ENCODE results near the gene FYB2. TPM values are rescaled to one million over a fixed set of nuclear protein-coding genes. Genes with fewer than 3 reads are reported as not detected.

Gene FYB2
- total and polyA plus RNA-seq, 12 donors: not detected

DNA sequence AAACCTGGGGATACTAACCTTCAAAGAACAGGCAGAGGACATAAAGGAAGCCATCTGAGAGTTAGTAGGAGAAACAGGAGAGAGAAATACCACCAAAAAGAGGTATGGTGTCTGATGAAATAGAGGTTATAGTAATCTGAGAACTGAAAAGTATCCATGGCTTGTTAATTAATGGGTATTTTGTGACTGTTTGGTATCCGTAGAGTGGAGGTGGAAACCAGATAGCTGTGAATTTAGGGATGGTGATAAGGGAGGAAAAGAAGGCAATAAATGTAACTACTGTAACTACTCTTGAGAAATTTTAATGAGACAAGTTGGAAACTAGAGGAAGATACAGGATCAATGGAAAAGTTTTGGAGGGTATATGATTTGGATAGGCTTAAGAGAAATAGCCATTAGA is 146.6 kb downstream of the FYB2 start:
- intact Hi-C loops (cut with DNase I): no loop called here

GRCh38 chr1:56671542-56671941 is 147.7 kb downstream of the FYB2 start:
- Histone ChIP-seq H3K27me3 (no peaks in the 10 kb centered on the region), H3K4me1 (replicated peaks in 1 of 2) (no peaks in the 10 kb centered on the region), H3K36me3 (replicated peaks in 1 of 2) (no peaks in the 10 kb centered on the region), H3K27ac (no peak overlapping the region), H3K9me3 (replicated peaks in 1 of 3) (no peaks in the 10 kb centered on the region), H3K4me3 (no peak overlapping the region)
- TF ChIP-seq, protein P1, sequence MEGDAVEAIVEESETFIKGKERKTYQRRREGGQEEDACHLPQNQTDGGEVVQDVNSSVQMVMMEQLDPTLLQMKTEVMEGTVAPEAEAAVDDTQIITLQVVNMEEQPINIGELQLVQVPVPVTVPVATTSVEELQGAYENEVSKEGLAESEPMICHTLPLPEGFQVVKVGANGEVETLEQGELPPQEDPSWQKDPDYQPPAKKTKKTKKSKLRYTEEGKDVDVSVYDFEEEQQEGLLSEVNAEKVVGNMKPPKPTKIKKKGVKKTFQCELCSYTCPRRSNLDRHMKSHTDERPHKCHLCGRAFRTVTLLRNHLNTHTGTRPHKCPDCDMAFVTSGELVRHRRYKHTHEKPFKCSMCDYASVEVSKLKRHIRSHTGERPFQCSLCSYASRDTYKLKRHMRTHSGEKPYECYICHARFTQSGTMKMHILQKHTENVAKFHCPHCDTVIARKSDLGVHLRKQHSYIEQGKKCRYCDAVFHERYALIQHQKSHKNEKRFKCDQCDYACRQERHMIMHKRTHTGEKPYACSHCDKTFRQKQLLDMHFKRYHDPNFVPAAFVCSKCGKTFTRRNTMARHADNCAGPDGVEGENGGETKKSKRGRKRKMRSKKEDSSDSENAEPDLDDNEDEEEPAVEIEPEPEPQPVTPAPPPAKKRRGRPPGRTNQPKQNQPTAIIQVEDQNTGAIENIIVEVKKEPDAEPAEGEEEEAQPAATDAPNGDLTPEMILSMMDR (IDR thresholded peaks at IDR 0.05): no peak
- TF ChIP-seq POLR2A (IDR thresholded peaks at IDR 0.05): no peak
- intact Hi-C loops (cut with DNase I): no loop called here
- WGBS, 4 donors: 82 to 94% (median 88%) methylated on average over 2 of the region's 2 CpGs
- no peak for DNase-seq

More for the DNA sequence above, 146.6 kb downstream of the FYB2 start:
- WGBS, 4 donors: 0 to 78% (median 61%) methylated on average over 1 of the region's 1 CpG
- no peaks in the 10 kb centered on the region for H3K4me1 ChIP-seq (replicated peaks in 1 of 2)
- DNase-seq: no peak
- H3K36me3 ChIP-seq (replicated peaks in 1 of 2): no peaks in the 10 kb centered on the region
- H3K27me3 ChIP-seq: no peaks in the 10 kb centered on the region
- H3K4me3 ChIP-seq: no peak overlapping the region
- H3K27ac ChIP-seq: no peak overlapping the region
- no peaks in the 10 kb centered on the region for H3K9me3 ChIP-seq (replicated peaks in 1 of 3)
- TF ChIP-seq POLR2A (IDR thresholded peaks at IDR 0.05): no peak
- TF ChIP-seq, protein P1 (IDR thresholded peaks at IDR 0.05): no peak

GRCh38 chr1:56671085-56671484 is 148.1 kb downstream of the FYB2 start:
- DNase-seq: no peak
- WGBS, 4 donors: 85 to 92% (median 90%) methylated on average over 4 of the region's 4 CpGs

DNA sequence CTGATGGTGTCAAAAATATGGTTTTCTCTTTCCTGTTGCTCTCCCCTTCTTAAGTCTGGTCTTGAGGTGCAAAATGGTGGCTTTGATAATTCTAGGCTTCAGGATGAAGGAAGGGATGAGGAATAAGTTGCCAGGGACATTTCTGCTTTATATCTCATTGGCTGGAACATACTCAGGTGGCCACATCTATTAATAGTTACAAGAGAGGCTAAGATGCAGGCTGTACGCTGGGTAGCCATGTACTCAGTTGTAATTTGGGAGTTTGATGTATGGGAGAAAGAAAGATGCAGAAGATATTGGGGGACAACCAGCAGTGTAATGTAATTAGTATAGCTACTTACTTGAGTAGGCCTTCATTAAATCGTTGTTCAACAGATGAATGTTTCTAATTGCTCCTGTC is 148.9 kb downstream of the FYB2 start:
- DNase-seq: no peak
- no peak for TF ChIP-seq POLR2A (IDR thresholded peaks at IDR 0.05)
- TF ChIP-seq, protein P1 (IDR thresholded peaks at IDR 0.05): no peak
- no peak overlapping the region for H3K4me3 ChIP-seq
- intact Hi-C loops (cut with DNase I): no loop called here
- WGBS, 4 donors: 44 to 92% (median 66%) methylated on average over 2 of the region's 2 CpGs
- no peaks in the 10 kb centered on the region for H3K36me3 ChIP-seq (replicated peaks in 1 of 2)
- no peaks in the 10 kb centered on the region for H3K4me1 ChIP-seq (replicated peaks in 1 of 2)
- H3K27ac ChIP-seq: no peak overlapping the region
- no peaks in the 10 kb centered on the region for H3K27me3 ChIP-seq
- H3K9me3 ChIP-seq (replicated peaks in 1 of 3): no peaks in the 10 kb centered on the region

More at GRCh38 chr1:56671085-56671484, 148.1 kb downstream of the FYB2 start:
- no peaks in the 10 kb centered on the region for H3K36me3 ChIP-seq (replicated peaks in 1 of 2)
- H3K27ac ChIP-seq: no peak overlapping the region
- no peaks in the 10 kb centered on the region for H3K4me1 ChIP-seq (replicated peaks in 1 of 2)
- no peak overlapping the region for H3K4me3 ChIP-seq
- intact Hi-C loops (cut with DNase I): no loop called here
- H3K27me3 ChIP-seq: no peaks in the 10 kb centered on the region
- TF ChIP-seq POLR2A (IDR thresholded peaks at IDR 0.05): no peak
- TF ChIP-seq, protein P1 (IDR thresholded peaks at IDR 0.05): no peak
- H3K9me3 ChIP-seq (replicated peaks in 1 of 3): no peaks in the 10 kb centered on the region

Other genes starting within 250 kb of the FYB2 start
- 100 to 1,000 TPM in 5 of 9 donors, 10 to 100 TPM in 4; 57.3 to 156 (median 100) TPM for gene PLPP3, start 239.8 kb downstream of the FYB2 start, total RNA-seq
- 10 to 100 TPM; 11.7 to 98.6 (median 13.0) TPM for gene PLPP3, start 239.8 kb downstream of the FYB2 start, polyA plus RNA-seq
- gene PRKAA2, start 174.1 kb downstream of the FYB2 start, total RNA-seq: 1 to 10 TPM in 8 of 9 donors, under 1 TPM in 1; 0.93 to 7.6 (median 1.6) TPM
- under 1 TPM; 0.74 to 0.90 (median 0.88) TPM for gene PRKAA2, start 174.1 kb downstream of the FYB2 start, polyA plus RNA-seq
- under 1 TPM in 1 of 9 donors, not detected in 8; 0.07 TPM for gene C8A, start 35.4 kb upstream of the FYB2 start, total RNA-seq
- gene C8A, start 35.4 kb upstream of the FYB2 start, polyA plus RNA-seq: under 1 TPM in 1 of 3 donors, not detected in 2; 0.07 TPM
- gene C8B, start 146.6 kb upstream of the FYB2 start, total RNA-seq: not detected
- under 1 TPM in 1 of 3 donors, not detected in 2; 0.03 TPM for gene C8B, start 146.6 kb upstream of the FYB2 start, polyA plus RNA-seq